Osteoblast (primary cell): ENCODE data around the gene HS3ST2. TPM values are rescaled to one million over a fixed set of nuclear protein-coding genes. Genes with fewer than 3 reads are reported as not detected.

ENCODE experiments used
- DNase-seq: peaks from one replicate; pipeline ENCODE4 v3.0.0; 2011; ENCODE audit warnings: low spot score, mixed read lengths; ENCODE audit not compliant: insufficient read length; ENCODE audit errors: missing footprints
- H2AFZ ChIP-seq: 2 replicates; pipeline ENCODE4 v1.6.0; 2011; ENCODE audit warnings: mild to moderate bottlenecking, low read length
- H3K27ac ChIP-seq: 2 replicates; pipeline ENCODE4 v1.5.1; 2011; ENCODE audit warnings: mild to moderate bottlenecking, low read depth, low read length, moderate library complexity
- H3K27me3 ChIP-seq: 2 replicates; pipeline ENCODE4 v1.6.0; 2012; ENCODE audit warnings: mild to moderate bottlenecking, control low read depth, inconsistent platforms, low read length, moderate library complexity; ENCODE audit not compliant: insufficient read depth
- H3K36me3 ChIP-seq: 2 replicates; pipeline ENCODE4 v1.5.1; 2011; ENCODE audit warnings: mild to moderate bottlenecking, low read length, control low read depth, moderate library complexity; ENCODE audit not compliant: insufficient read depth
- H3K4me1 ChIP-seq: 2 replicates; pipeline ENCODE4 v1.5.1; 2011; ENCODE audit warnings: mild to moderate bottlenecking, low read length, control low read depth, moderate library complexity; ENCODE audit not compliant: insufficient read depth
- H3K4me2 ChIP-seq: 2 replicates; pipeline ENCODE4 v1.6.0; 2011; ENCODE audit warnings: mild to moderate bottlenecking, low read length; ENCODE audit not compliant: insufficient read depth
- H3K4me3 ChIP-seq: fragments of 200-600 bp; sonication (generic); 3 replicates; pipeline ENCODE4 v1.5.1; 2012; ENCODE audit warnings: mild to moderate bottlenecking, low read length, inconsistent platforms; ENCODE audit not compliant: insufficient read depth
- H3K79me2 ChIP-seq: 2 replicates; pipeline ENCODE4 v1.6.0; 2012; ENCODE audit warnings: mild to moderate bottlenecking, low read length, control low read depth, inconsistent platforms; ENCODE audit not compliant: insufficient read depth
- H3K9me3 ChIP-seq: 2 replicates; pipeline ENCODE4 v1.5.1; 2011; ENCODE audit warnings: low read depth, low read length, control low read depth
- H4K20me1 ChIP-seq: 2 replicates; pipeline ENCODE4 v1.6.0; 2012; ENCODE audit warnings: mild to moderate bottlenecking, low read length, control low read depth; ENCODE audit not compliant: insufficient read depth
- total RNA-seq: library from RNA; depleted of rRNA; stranded (reverse); fragments of >200 nt; gene quantifications from 2 replicates; pipeline ENCODE4 v1.2.3, GENCODE V29; 2012
- TF ChIP-seq, protein P1 (sequence below): IDR thresholded peaks from 2 replicates; pipeline ENCODE4 v1.5.1; 2011; ENCODE audit warnings: mild to moderate bottlenecking, low read depth, low read length, moderate library complexity; ENCODE audit errors: extremely low read depth

Gene HS3ST2
- total RNA-seq, 1 donor = under 0.01 TPM

DNA sequence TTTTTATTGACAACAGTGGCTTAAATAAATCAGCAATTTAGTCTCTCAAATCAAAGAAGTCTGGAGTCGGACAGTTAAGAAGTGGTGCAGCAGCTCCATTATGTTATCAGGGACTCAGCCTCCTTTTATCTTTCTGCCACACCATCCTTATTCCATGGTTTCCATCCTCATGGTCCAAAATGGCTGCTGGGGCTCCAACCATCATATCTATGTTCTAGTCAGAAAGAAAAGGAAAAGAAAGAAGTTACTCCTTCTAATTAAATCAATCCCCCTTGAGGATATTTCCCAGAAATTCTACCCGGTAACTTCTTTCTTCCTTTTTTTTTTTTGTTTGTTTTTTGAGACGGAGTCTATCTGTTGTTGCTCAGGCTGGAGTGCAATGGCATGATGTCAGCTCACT lies 109.5 kb downstream of the HS3ST2 start:
- Histone ChIP-seq H3K4me3 (no peak overlapping the region), H2AFZ (no peak overlapping the region), H3K9me3 (no peaks in the 10 kb centered on the region), H3K27me3 (no peaks in the 10 kb centered on the region), H3K79me2 (no peaks in the 10 kb centered on the region), H3K27ac (no peak overlapping the region), H3K36me3 (no peaks in the 10 kb centered on the region), H3K4me1 (no peaks in the 10 kb centered on the region), H3K4me2 (no peak overlapping the region), H4K20me1 (no peaks in the 10 kb centered on the region)
- TF ChIP-seq, protein P1, sequence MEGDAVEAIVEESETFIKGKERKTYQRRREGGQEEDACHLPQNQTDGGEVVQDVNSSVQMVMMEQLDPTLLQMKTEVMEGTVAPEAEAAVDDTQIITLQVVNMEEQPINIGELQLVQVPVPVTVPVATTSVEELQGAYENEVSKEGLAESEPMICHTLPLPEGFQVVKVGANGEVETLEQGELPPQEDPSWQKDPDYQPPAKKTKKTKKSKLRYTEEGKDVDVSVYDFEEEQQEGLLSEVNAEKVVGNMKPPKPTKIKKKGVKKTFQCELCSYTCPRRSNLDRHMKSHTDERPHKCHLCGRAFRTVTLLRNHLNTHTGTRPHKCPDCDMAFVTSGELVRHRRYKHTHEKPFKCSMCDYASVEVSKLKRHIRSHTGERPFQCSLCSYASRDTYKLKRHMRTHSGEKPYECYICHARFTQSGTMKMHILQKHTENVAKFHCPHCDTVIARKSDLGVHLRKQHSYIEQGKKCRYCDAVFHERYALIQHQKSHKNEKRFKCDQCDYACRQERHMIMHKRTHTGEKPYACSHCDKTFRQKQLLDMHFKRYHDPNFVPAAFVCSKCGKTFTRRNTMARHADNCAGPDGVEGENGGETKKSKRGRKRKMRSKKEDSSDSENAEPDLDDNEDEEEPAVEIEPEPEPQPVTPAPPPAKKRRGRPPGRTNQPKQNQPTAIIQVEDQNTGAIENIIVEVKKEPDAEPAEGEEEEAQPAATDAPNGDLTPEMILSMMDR = no peak
- no peak for DNase-seq

DNA sequence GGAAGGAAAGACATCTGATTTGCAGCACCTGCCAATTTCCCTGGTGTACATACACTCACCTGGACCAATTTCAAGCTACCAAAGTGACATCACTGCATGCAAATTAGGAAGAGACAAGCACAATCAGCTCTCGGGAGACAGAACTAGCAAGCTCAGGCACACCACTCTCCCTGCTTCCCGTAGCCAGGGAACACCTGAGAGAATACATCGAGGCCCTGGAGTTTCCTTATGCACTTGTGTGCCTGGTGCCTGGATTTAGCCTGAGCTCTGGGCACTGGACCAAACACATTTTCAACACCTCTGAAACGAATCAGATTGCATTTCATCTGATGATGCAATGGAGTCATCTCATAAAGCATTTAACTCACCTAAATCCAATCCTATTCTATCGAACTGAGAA lies 110.5 kb downstream of the HS3ST2 start:
- Histone ChIP-seq H3K4me3 (no peak overlapping the region), H3K36me3 (no peaks in the 10 kb centered on the region), H3K4me1 (no peaks in the 10 kb centered on the region), H3K27me3 (no peaks in the 10 kb centered on the region), H2AFZ (no peak overlapping the region), H3K4me2 (no peak overlapping the region), H3K27ac (no peak overlapping the region), H3K9me3 (no peaks in the 10 kb centered on the region), H4K20me1 (no peaks in the 10 kb centered on the region), H3K79me2 (no peaks in the 10 kb centered on the region)
- TF ChIP-seq, protein P1 = no peak
- no peak for DNase-seq

DNA sequence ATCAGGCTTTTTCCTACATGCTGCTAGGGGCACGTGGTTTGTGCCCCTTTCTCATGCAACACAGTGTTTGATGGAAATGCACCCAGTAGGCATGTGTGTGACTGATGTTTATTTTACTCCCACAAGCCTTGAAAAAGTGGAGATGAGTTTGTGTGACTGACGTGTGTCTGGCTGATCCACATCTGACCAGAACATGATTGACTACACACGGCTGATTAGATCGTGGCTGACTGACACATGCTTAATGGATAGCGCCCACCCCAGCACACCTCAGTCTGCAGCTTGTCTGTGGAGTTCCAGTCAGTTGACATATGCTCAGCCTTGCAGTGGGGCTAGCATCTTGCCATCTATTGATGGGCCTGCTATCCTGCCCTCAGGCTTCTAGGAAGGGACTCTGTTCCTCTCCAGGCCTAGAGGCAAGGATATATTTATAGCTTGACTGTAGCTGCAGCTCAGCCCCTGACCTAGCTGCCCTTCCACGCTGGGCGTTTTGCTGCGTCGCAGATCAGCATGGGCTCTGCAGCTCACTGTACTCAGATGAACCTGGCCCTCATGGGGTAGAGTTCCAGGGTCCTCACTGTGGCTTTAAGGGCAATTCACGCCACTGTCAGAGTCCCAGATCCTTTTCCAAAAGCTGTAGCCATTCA lies 112.3 kb downstream of the HS3ST2 start:
- DNase-seq = no peak
- no peaks in the 10 kb centered on the region for H3K79me2 ChIP-seq
- H3K36me3 ChIP-seq = no peaks in the 10 kb centered on the region
- H3K4me3 ChIP-seq = no peak overlapping the region
- no peaks in the 10 kb centered on the region for H4K20me1 ChIP-seq
- H3K9me3 ChIP-seq = no peaks in the 10 kb centered on the region
- no peaks in the 10 kb centered on the region for H3K4me1 ChIP-seq
- TF ChIP-seq, protein P1 = no peak
- H3K4me2 ChIP-seq = no peak overlapping the region
- H2AFZ ChIP-seq = no peak overlapping the region
- H3K27ac ChIP-seq = no peak overlapping the region
- no peaks in the 10 kb centered on the region for H3K27me3 ChIP-seq

DNA sequence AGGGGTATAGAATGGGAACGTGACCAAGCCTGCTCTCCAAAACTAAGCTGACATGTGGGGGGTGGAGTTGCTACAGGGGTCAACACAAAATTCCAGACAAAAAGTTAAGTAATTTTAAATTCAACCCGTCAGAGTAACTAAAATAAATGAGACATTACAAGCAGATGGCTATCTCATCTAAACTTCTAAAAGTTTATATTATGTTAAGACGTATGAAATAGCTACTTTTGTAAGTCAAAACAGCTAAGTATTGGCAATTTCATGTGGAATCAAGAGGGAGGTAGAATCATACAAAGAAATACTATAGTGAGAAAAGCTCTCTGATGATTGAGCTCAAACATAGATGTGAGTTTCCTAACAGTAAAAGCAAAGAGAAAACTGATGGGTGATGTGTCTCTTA lies 113.3 kb downstream of the HS3ST2 start:
- Histone ChIP-seq H3K27me3 (no peaks in the 10 kb centered on the region), H3K79me2 (no peaks in the 10 kb centered on the region), H3K4me1 (no peaks in the 10 kb centered on the region), H3K4me2 (no peak overlapping the region), H2AFZ (no peak overlapping the region), H4K20me1 (no peaks in the 10 kb centered on the region), H3K9me3 (no peaks in the 10 kb centered on the region), H3K4me3 (no peak overlapping the region), H3K36me3 (no peaks in the 10 kb centered on the region), H3K27ac (no peak overlapping the region)
- TF ChIP-seq, protein P1 = no peak
- DNase-seq = no peak
